ENCODE data around the gene DLGAP3.
"Not testable (repeated sequence)": the region's sequence is repeated elsewhere in the genome, so short reads cannot be mapped to it uniquely, and the experiment has no call there.

Gene DLGAP3

GRCh38 chr1:34947641-34948314 is 18.3 kb upstream of the DLGAP3 start:
- H3K9me3 ChIP-seq (ENCODE audit: insufficient read depth, low read depth, low read length); H3K27ac ChIP-seq (ENCODE audit: low read depth, low read length); H3K79me2 ChIP-seq (ENCODE audit: control insufficient read depth, insufficient read depth, low read length, poor library complexity); H3K27me3 ChIP-seq (ENCODE audit: insufficient read depth, low read length); H3K9ac ChIP-seq (ENCODE audit: low read length); H2BK12ac ChIP-seq (ENCODE audit: low read length); H3K4me3 ChIP-seq (ENCODE audit: low read depth, low read length); H3K23ac ChIP-seq (ENCODE audit: low read length); H3K14ac ChIP-seq (ENCODE audit: low read length); DNase-seq; H3K4me2 ChIP-seq (ENCODE audit: low read length); H3K4ac ChIP-seq (ENCODE audit: low read depth, low read length); H3K18ac ChIP-seq (ENCODE audit: low read length); H4K12ac ChIP-seq (ENCODE audit: low read depth, low read length); H2BK5ac ChIP-seq (ENCODE audit: low read depth, low read length, poor library complexity); H2AK5ac ChIP-seq (ENCODE audit: low read length); H4K8ac ChIP-seq (ENCODE audit: low read depth, low read length); H2AFZ ChIP-seq (ENCODE audit: insufficient read depth, low read length, poor library complexity); H4K91ac ChIP-seq (ENCODE audit: low read depth, low read length); H2BK120ac ChIP-seq (ENCODE audit: insufficient read depth, low read length, poor library complexity); H3K4me1 ChIP-seq (ENCODE audit: control insufficient read depth in 1 of 2, insufficient read depth in 2 of 2, low read length in 2 of 2); H3K79me1 ChIP-seq (ENCODE audit: low read length); H3K36me3 ChIP-seq (ENCODE audit: control insufficient read depth in 1 of 2, insufficient read depth in 2 of 2, low read length in 2 of 2): not testable (repeated sequence)
- WGBS (ENCODE audit: extremely low coverage, insufficient coverage, insufficient read length) = no CpG with 5 or more reads among the region's 41 CpGs

- no peak overlapping the region for H3K4me3 ChIP-seq (ENCODE audit: low read depth, low read length)
- no peak overlapping the region for H3K27ac ChIP-seq (ENCODE audit: low read depth, low read length)
- H3K79me1 ChIP-seq (ENCODE audit: low read length) = no peaks in the 10 kb centered on the region
- H3K27me3 ChIP-seq (ENCODE audit: insufficient read depth, low read length) = no peaks in the 10 kb centered on the region
- no peaks in the 10 kb centered on the region for H3K4me1 ChIP-seq (ENCODE audit: control insufficient read depth in 1 of 2, insufficient read depth in 2 of 2, low read length in 2 of 2)
- DNase-seq = peak; percentile 81 to 91
- H3K18ac ChIP-seq (ENCODE audit: low read length) = no peak overlapping the region
- no peak overlapping the region for H2AFZ ChIP-seq (ENCODE audit: insufficient read depth, low read length, poor library complexity)
- no CpG with 5 or more reads among the region's 6 CpGs for WGBS (ENCODE audit: extremely low coverage, insufficient coverage, insufficient read length)
- H4K8ac ChIP-seq (ENCODE audit: low read depth, low read length) = no peak overlapping the region
- no peak overlapping the region for H2BK5ac ChIP-seq (ENCODE audit: low read depth, low read length, poor library complexity)
- no peak overlapping the region for H3K23ac ChIP-seq (ENCODE audit: low read length)
- H2AK5ac ChIP-seq (ENCODE audit: low read length) = no peak overlapping the region
- no peak overlapping the region for H4K91ac ChIP-seq (ENCODE audit: low read depth, low read length)
- H3K9me3 ChIP-seq (ENCODE audit: insufficient read depth, low read depth, low read length) = no peaks in the 10 kb centered on the region
- no peak overlapping the region for H2BK12ac ChIP-seq (ENCODE audit: low read length)
- no peak overlapping the region for H3K14ac ChIP-seq (ENCODE audit: low read length)
- no peak overlapping the region for H3K9ac ChIP-seq (ENCODE audit: low read length)
- no peak overlapping the region for H3K4me2 ChIP-seq (ENCODE audit: low read length)
- H3K79me2 ChIP-seq (ENCODE audit: control insufficient read depth, insufficient read depth, low read length, poor library complexity) = no peaks in the 10 kb centered on the region
- H2BK120ac ChIP-seq (ENCODE audit: insufficient read depth, low read length, poor library complexity) = no peak overlapping the region
- no peak overlapping the region for H3K4ac ChIP-seq (ENCODE audit: low read depth, low read length)
- no peaks in the 10 kb centered on the region for H3K36me3 ChIP-seq (ENCODE audit: control insufficient read depth in 1 of 2, insufficient read depth in 2 of 2, low read length in 2 of 2)
- H4K12ac ChIP-seq (ENCODE audit: low read depth, low read length) = no peak overlapping the region
These were observed 16.8 kb upstream of the DLGAP3 start for GRCh38 chr1:34946211-34946610.

- not testable (repeated sequence) for DNase-seq; H2BK120ac ChIP-seq (ENCODE audit: insufficient read depth, low read length, poor library complexity); H3K9ac ChIP-seq (ENCODE audit: low read length); H4K8ac ChIP-seq (ENCODE audit: low read depth, low read length); H3K36me3 ChIP-seq (ENCODE audit: control insufficient read depth in 1 of 2, insufficient read depth in 2 of 2, low read length in 2 of 2); H2AFZ ChIP-seq (ENCODE audit: insufficient read depth, low read length, poor library complexity); H3K4ac ChIP-seq (ENCODE audit: low read depth, low read length); H3K4me1 ChIP-seq (ENCODE audit: control insufficient read depth in 1 of 2, insufficient read depth in 2 of 2, low read length in 2 of 2); H3K9me3 ChIP-seq (ENCODE audit: insufficient read depth, low read depth, low read length); H4K91ac ChIP-seq (ENCODE audit: low read depth, low read length); H3K79me1 ChIP-seq (ENCODE audit: low read length); H2AK5ac ChIP-seq (ENCODE audit: low read length); H4K12ac ChIP-seq (ENCODE audit: low read depth, low read length); H3K4me3 ChIP-seq (ENCODE audit: low read depth, low read length); H3K14ac ChIP-seq (ENCODE audit: low read length); H3K79me2 ChIP-seq (ENCODE audit: control insufficient read depth, insufficient read depth, low read length, poor library complexity); H2BK12ac ChIP-seq (ENCODE audit: low read length); H3K4me2 ChIP-seq (ENCODE audit: low read length); H3K23ac ChIP-seq (ENCODE audit: low read length); H3K27ac ChIP-seq (ENCODE audit: low read depth, low read length); H2BK5ac ChIP-seq (ENCODE audit: low read depth, low read length, poor library complexity); H3K18ac ChIP-seq (ENCODE audit: low read length); H3K27me3 ChIP-seq (ENCODE audit: insufficient read depth, low read length)
- WGBS (ENCODE audit: extremely low coverage, insufficient coverage, insufficient read length) = no CpG with 5 or more reads among the region's 2 CpGs
These were observed 12.3 kb upstream of the DLGAP3 start for GRCh38 chr1:34941798-34942197.

- WGBS (ENCODE audit: extremely low coverage, insufficient coverage, insufficient read length) = no CpG with 5 or more reads among the region's 5 CpGs
- Histone ChIP-seq H3K27ac (ENCODE audit: low read depth, low read length) (no peak overlapping the region), H2BK5ac (ENCODE audit: low read depth, low read length, poor library complexity) (no peak overlapping the region), H2AFZ (ENCODE audit: insufficient read depth, low read length, poor library complexity) (no peak overlapping the region), H3K18ac (ENCODE audit: low read length) (no peak overlapping the region), H2BK120ac (ENCODE audit: insufficient read depth, low read length, poor library complexity) (no peak overlapping the region), H2AK5ac (ENCODE audit: low read length) (no peak overlapping the region), H3K9me3 (ENCODE audit: insufficient read depth, low read depth, low read length) (peaks cover 11% of the 10 kb centered on the region), H2BK12ac (ENCODE audit: low read length) (no peak overlapping the region), H4K12ac (ENCODE audit: low read depth, low read length) (no peak overlapping the region), H3K4ac (ENCODE audit: low read depth, low read length) (no peak overlapping the region), H4K8ac (ENCODE audit: low read depth, low read length) (no peak overlapping the region), H3K4me2 (ENCODE audit: low read length) (no peak overlapping the region), H3K4me1 (ENCODE audit: control insufficient read depth in 1 of 2, insufficient read depth in 2 of 2, low read length in 2 of 2) (peaks cover 5 to 13% of the 10 kb centered on the region in 2 experiments), H3K27me3 (ENCODE audit: insufficient read depth, low read length) (peaks cover 31% of the 10 kb centered on the region), H3K9ac (ENCODE audit: low read length) (no peak overlapping the region), H3K4me3 (ENCODE audit: low read depth, low read length) (no peak overlapping the region), H3K79me2 (ENCODE audit: control insufficient read depth, insufficient read depth, low read length, poor library complexity) (no peaks in the 10 kb centered on the region), H3K79me1 (ENCODE audit: low read length) (no peaks in the 10 kb centered on the region), H4K91ac (ENCODE audit: low read depth, low read length) (no peak overlapping the region), H3K14ac (ENCODE audit: low read length) (no peak overlapping the region), H3K23ac (ENCODE audit: low read length) (no peak overlapping the region), H3K36me3 (ENCODE audit: control insufficient read depth in 1 of 2, insufficient read depth in 2 of 2, low read length in 2 of 2) (no peaks in the 10 kb centered on the region)
- no peak for DNase-seq
These were observed 1.2 kb upstream of the DLGAP3 start for GRCh38 chr1:34930702-34931071.

All from trophoblast cell (in vitro differentiated cells and primary cell).